Smooth muscle cell (in vitro differentiated cells): ENCODE measurements around the gene CLOCK. TPM values are rescaled to one million over a fixed set of nuclear protein-coding genes. Genes with fewer than 3 reads are reported as not detected.

Experiments
- DNase-seq: peaks from one replicate; lab custom pipeline; 2025; ENCODE audit not compliant: unreplicated experiment; lab: John Stamatoyannopoulos, UW
- H2AFZ ChIP-seq: fragments of 200-600 bp; sonication (generic); 2 replicates; pipeline ENCODE4 v1.6.0; 2016; ENCODE audit warnings: antibody characterized with exemption, low read depth, mild to moderate bottlenecking
- H3F3A ChIP-seq: fragments of 200-600 bp; sonication (generic); 2 replicates; pipeline ENCODE4 v1.6.0; 2017; ENCODE audit warnings: antibody characterized with exemption, low read depth
- H3K27ac ChIP-seq: fragments of 200-600 bp; sonication (generic); 2 replicates; pipeline ENCODE4 v1.5.1; 2016; ENCODE audit warnings: low read depth, mild to moderate bottlenecking
- H3K27me3 ChIP-seq: fragments of 200-600 bp; sonication (generic); 2 replicates; pipeline ENCODE4 v1.6.1; 2016; ENCODE audit warnings: low read depth, mild to moderate bottlenecking
- H3K36me3 ChIP-seq: fragments of 200-600 bp; sonication (generic); 2 replicates; pipeline ENCODE4 v1.5.1; 2016; ENCODE audit warnings: low read depth
- H3K4me1 ChIP-seq: fragments of 200-600 bp; sonication (generic); 2 replicates; pipeline ENCODE4 v1.5.1; 2016; ENCODE audit warnings: low read depth
- H3K4me2 ChIP-seq: fragments of 200-600 bp; sonication (generic); 2 replicates; pipeline ENCODE4 v1.6.0; 2016; ENCODE audit warnings: mild to moderate bottlenecking
- H3K4me3 ChIP-seq: fragments of 200-600 bp; sonication (generic); 2 replicates; pipeline ENCODE4 v1.5.1; 2016; ENCODE audit warnings: mild to moderate bottlenecking
- H3K79me2 ChIP-seq: fragments of 200-600 bp; sonication (generic); 2 replicates; pipeline ENCODE4 v1.6.0; 2016; ENCODE audit warnings: low read depth, mild to moderate bottlenecking
- H3K9ac ChIP-seq: fragments of 200-600 bp; sonication (generic); 2 replicates; pipeline ENCODE4 v1.6.0; 2016; ENCODE audit warnings: low read depth
- H3K9me3 ChIP-seq: fragments of 200-600 bp; sonication (generic); replicated peaks from 2 replicates; pipeline ENCODE4 v1.5.1; 2016; ENCODE audit warnings: low read depth
- H4K20me1 ChIP-seq: fragments of 200-600 bp; sonication (generic); 2 replicates; pipeline ENCODE4 v1.6.0; 2016; ENCODE audit warnings: low read depth
- WGBS: methylation state at CpG from one replicate; pipeline ENCODE4 v1.1.7; 2016; ENCODE audit warnings: low lambda C conversion rate; 5-methylcytosine and 5-hydroxymethylcytosine counted together
- polyA plus RNA-seq: library from polyadenylated mRNA; unstranded; fragments of >200 nt; fragmentation: Nextera tagmentation; extraction: Ambion mirVana; gene quantifications from 2 replicates; pipeline ENCODE4 v1.2.1, GENCODE V29; 2016
- total RNA-seq: library from RNA; depleted of rRNA; stranded (reverse); fragments of >200 nt; gene quantifications from 2 replicates; pipeline ENCODE4 v1.2.3, GENCODE V29; 2014
- TF ChIP-seq, protein P1 (sequence below): fragments of 200-600 bp; sonication (generic); IDR thresholded peaks from 2 replicates; pipeline ENCODE4 v1.5.1; 2017; ENCODE audit warnings: borderline replicate concordance, mild to moderate bottlenecking, antibody characterized with exemption; ENCODE audit not compliant: insufficient read depth, poor library complexity, severe bottlenecking

CLOCK gene
- total and polyA plus RNA-seq, 2 experiments from 2014 or later: 5.9 to 32.3 TPM

DNA sequence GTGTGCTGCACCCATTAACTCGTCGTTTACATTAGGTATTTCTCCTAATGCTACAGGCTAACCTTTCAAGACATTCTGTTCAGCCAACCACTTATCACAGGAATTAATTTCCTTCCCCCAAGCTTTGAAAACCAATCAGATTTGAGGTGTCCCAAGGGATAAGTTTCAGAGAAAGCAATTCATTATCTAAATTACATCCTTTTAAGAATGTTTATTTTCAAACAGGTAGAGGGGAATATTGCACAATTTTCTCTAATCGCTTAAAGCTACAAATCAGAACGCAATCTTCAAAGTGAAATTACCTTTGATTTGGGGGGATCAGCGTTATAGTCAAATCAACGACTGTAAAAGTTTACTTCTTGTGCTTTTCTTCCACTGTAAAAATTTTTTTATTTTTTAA is 1.6 kb downstream of the CLOCK start:
- WGBS: 3% methylated on average over 6 of the region's 6 CpGs

DNA sequence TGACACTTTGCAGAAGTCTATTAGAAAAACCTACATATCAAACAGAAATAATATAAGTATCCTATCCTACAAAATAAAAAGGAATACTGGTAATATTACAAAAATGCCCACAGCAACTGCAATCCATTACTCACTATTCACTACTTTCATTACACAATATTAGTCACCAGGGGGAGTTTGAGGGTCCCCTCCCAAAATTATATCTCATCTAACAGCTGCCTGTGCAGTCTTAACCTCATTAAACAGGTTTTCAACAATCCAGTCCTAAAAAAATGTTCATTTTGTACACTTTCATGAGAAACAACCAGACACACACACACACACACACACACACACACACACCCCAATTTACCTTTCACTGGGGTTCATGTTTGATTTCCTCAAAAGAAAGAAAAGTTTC is 2.9 kb downstream of the CLOCK start:
- Histone ChIP-seq H2AFZ (no peak overlapping the region), H4K20me1 (peaks cover 43% of the 10 kb centered on the region), H3K27me3 (no peaks in the 10 kb centered on the region), H3F3A (peaks cover 19% of the 10 kb centered on the region), H3K4me3 (peak overlapping the region; percentile 82), H3K4me2 (peak overlapping the region; percentile 88), H3K9ac (no peak overlapping the region), H3K9me3 (no peaks in the 10 kb centered on the region), H3K27ac (no peak overlapping the region), H3K79me2 (peaks cover 57% of the 10 kb centered on the region), H3K36me3 (no peaks in the 10 kb centered on the region), H3K4me1 (peaks cover 19% of the 10 kb centered on the region)
- TF ChIP-seq, protein P1, sequence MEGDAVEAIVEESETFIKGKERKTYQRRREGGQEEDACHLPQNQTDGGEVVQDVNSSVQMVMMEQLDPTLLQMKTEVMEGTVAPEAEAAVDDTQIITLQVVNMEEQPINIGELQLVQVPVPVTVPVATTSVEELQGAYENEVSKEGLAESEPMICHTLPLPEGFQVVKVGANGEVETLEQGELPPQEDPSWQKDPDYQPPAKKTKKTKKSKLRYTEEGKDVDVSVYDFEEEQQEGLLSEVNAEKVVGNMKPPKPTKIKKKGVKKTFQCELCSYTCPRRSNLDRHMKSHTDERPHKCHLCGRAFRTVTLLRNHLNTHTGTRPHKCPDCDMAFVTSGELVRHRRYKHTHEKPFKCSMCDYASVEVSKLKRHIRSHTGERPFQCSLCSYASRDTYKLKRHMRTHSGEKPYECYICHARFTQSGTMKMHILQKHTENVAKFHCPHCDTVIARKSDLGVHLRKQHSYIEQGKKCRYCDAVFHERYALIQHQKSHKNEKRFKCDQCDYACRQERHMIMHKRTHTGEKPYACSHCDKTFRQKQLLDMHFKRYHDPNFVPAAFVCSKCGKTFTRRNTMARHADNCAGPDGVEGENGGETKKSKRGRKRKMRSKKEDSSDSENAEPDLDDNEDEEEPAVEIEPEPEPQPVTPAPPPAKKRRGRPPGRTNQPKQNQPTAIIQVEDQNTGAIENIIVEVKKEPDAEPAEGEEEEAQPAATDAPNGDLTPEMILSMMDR: no peak
- no peak for DNase-seq

More for the DNA sequence above, 1.6 kb downstream of the CLOCK start:
- Histone ChIP-seq H3K9me3 (no peaks in the 10 kb centered on the region), H3K79me2 (peaks cover 53% of the 10 kb centered on the region), H3K36me3 (no peaks in the 10 kb centered on the region), H3K27me3 (no peaks in the 10 kb centered on the region), H3K4me1 (peaks cover 19% of the 10 kb centered on the region), H3K4me2 (peak overlapping the region; percentile 88), H3K27ac (peak overlapping the region; percentile 97), H3F3A (peaks cover 21% of the 10 kb centered on the region), H3K4me3 (peak overlapping the region; percentile 82), H3K9ac (peak overlapping the region; percentile 93), H4K20me1 (peaks cover 43% of the 10 kb centered on the region), H2AFZ (peak overlapping the region; percentile 98)
- TF ChIP-seq, protein P1: no peak
- DNase-seq: no peak

- peaks cover 11% of the 10 kb centered on the region for H3K4me1 ChIP-seq
- TF ChIP-seq, protein P1: no peak
- no peak overlapping the region for H3K27ac ChIP-seq
- H3K9me3 ChIP-seq: no peaks in the 10 kb centered on the region
- peaks cover 90% of the 10 kb centered on the region for H3K79me2 ChIP-seq
- no peak overlapping the region for H3K9ac ChIP-seq
- no peak overlapping the region for H3K4me3 ChIP-seq
- no peaks in the 10 kb centered on the region for H3F3A ChIP-seq
- peaks cover 55% of the 10 kb centered on the region for H4K20me1 ChIP-seq
- H3K36me3 ChIP-seq: no peaks in the 10 kb centered on the region
- H3K4me2 ChIP-seq: no peak overlapping the region
- H3K27me3 ChIP-seq: no peaks in the 10 kb centered on the region
- WGBS: 100% methylated on average over 3 of the region's 3 CpGs
- DNase-seq: no peak
- H2AFZ ChIP-seq: no peak overlapping the region
Observed at GRCh38 chr4:55540271-55540670, 6.4 kb downstream of the CLOCK start.

- Histone ChIP-seq H3K4me3 (no peak overlapping the region), H3K27me3 (no peaks in the 10 kb centered on the region), H3K9me3 (no peaks in the 10 kb centered on the region), H3K36me3 (no peaks in the 10 kb centered on the region), H3K27ac (no peak overlapping the region), H3K79me2 (peaks cover 89% of the 10 kb centered on the region), H2AFZ (no peak overlapping the region), H3F3A (no peaks in the 10 kb centered on the region), H3K4me1 (peaks cover 6% of the 10 kb centered on the region), H4K20me1 (peaks cover 51% of the 10 kb centered on the region), H3K9ac (no peak overlapping the region), H3K4me2 (no peak overlapping the region)
- WGBS: 98% methylated on average over 2 of the region's 2 CpGs
- no peak for DNase-seq
- TF ChIP-seq, protein P1: no peak
Observed at GRCh38 chr4:55539658-55540057, 7.1 kb downstream of the CLOCK start.
